Endothelial cell of umbilical vein (primary cell): ENCODE data around the gene OR11L1. TPM values are rescaled to one million over a fixed set of nuclear protein-coding genes. Genes with fewer than 3 reads are reported as not detected.

Source experiments
- BruUV-seq: library from RNA; stranded (reverse); fragments of 400-500 nt; replicated peaks from 2 replicates; lab custom pipeline; 2021; lab: Mats Ljungman, UMichigan
- CTCF ChIA-PET: fragments of 300-600, 350-600 bp; sonication (Branson Sonifier 250); formaldehyde crosslinking; loops from one replicate; lab custom pipeline; 2021; ENCODE audit warnings: antibody characterized with exemption, inconsistent platforms; lab: Charles Lee
- POLR2A ChIA-PET: fragments of 300-600, 350-600 bp; sonication (Branson Sonifier 250); formaldehyde crosslinking; loops from one replicate; lab custom pipeline; 2021; ENCODE audit warnings: antibody characterized with exemption, inconsistent platforms; lab: Charles Lee
- DNase-seq: peaks from one replicate; pipeline ENCODE4 v3.0.0-alpha.2; 2011; ENCODE audit warnings: low read depth, low spot score
- FAIRE-seq: peaks from 2 replicates; lab custom pipeline; 2011; peaks lifted over from hg19 to GRCh38; lab: Jason Lieb, UNC
- H2AFZ ChIP-seq: 2 replicates; pipeline ENCODE4 v1.6.0; 2012; ENCODE audit warnings: low read depth, low read length, control low read depth, inconsistent platforms
- H3K27ac ChIP-seq: 2 replicates; pipeline ENCODE4 v1.5.1; 2011; ENCODE audit warnings: low read depth, mild to moderate bottlenecking, control low read depth, low read length, moderate library complexity; ENCODE audit not compliant: insufficient read depth
- H3K27me3 ChIP-seq, 2 experiments: 2 replicates each; pipeline versions ENCODE4 v1.6.0 to v1.6.1; 2011; ENCODE audit warnings: low read length in 2 of 2, mixed read lengths in 1 of 2; ENCODE audit not compliant: control insufficient read depth in 2 of 2, insufficient read depth in 2 of 2
- H3K36me3 ChIP-seq, 2 experiments: 2 replicates in 1 of 2; 3 replicates in 1 of 2; pipeline ENCODE4 v1.5.1; 2011; ENCODE audit warnings: low read length in 2 of 2, mild to moderate bottlenecking in 1 of 2, moderate library complexity in 1 of 2; ENCODE audit not compliant: control insufficient read depth in 2 of 2, insufficient read depth in 2 of 2; ENCODE audit errors: extremely low read depth in 1 of 2
- H3K4me1 ChIP-seq: 3 replicates; pipeline ENCODE4 v1.5.1; 2011; ENCODE audit warnings: mild to moderate bottlenecking, low read length; ENCODE audit not compliant: control insufficient read depth, insufficient read depth; ENCODE audit errors: extremely low read depth
- H3K4me2 ChIP-seq: 2 replicates; pipeline ENCODE4 v1.6.1; 2011; ENCODE audit warnings: low read length, control low read depth, mixed read lengths; ENCODE audit not compliant: insufficient read depth
- H3K4me3 ChIP-seq, 3 experiments: fragments of 200-600 bp in 1 of 3; sonication (generic), shearing (Covaris generic) in 1 of 3; replicated peaks in 1 of 3; 2 replicates each; pipeline ENCODE4 v1.5.1; 2011 to 2016; ENCODE audit warnings: control low read depth in 3 of 3, low read length in 3 of 3, mild to moderate bottlenecking in 2 of 3, inconsistent platforms in 1 of 3, low read depth in 1 of 3, moderate library complexity in 1 of 3; ENCODE audit not compliant: insufficient read depth in 1 of 3
- H3K79me2 ChIP-seq: 2 replicates; pipeline ENCODE4 v1.6.0; 2012; ENCODE audit warnings: low read length, inconsistent platforms; ENCODE audit not compliant: control insufficient read depth, insufficient read depth
- H3K9ac ChIP-seq: replicated peaks from 2 replicates; pipeline ENCODE3; 2011; ENCODE audit warnings: low read length, control low read depth; ENCODE audit not compliant: insufficient read depth; ENCODE audit errors: extremely low read depth
- H3K9me1 ChIP-seq: replicated peaks from 3 replicates; pipeline ENCODE4 v1.6.0; 2011; ENCODE audit warnings: mild to moderate bottlenecking, low read length; ENCODE audit not compliant: control insufficient read depth, insufficient read depth; ENCODE audit errors: extremely low read depth
- H3K9me3 ChIP-seq: replicated peaks from 2 replicates; pipeline ENCODE4 v1.5.1; 2012; ENCODE audit warnings: low read length, inconsistent platforms; ENCODE audit not compliant: control insufficient read depth, insufficient read depth
- H4K20me1 ChIP-seq: replicated peaks from 2 replicates; pipeline ENCODE3; 2011; ENCODE audit warnings: mild to moderate bottlenecking, low read length; ENCODE audit not compliant: control insufficient read depth, insufficient read depth; ENCODE audit errors: extremely low read depth
- EZH2 ChIP-seq: IDR thresholded peaks from 2 replicates; pipeline ENCODE4 v1.6.1; 2012; ENCODE audit warnings: borderline replicate concordance, low read depth, mild to moderate bottlenecking, moderate library complexity, low read length, inconsistent platforms; ENCODE audit not compliant: severe bottlenecking
- FOS ChIP-seq: IDR thresholded peaks from 2 replicates; pipeline ENCODE4 v1.6.1; 2011; ENCODE audit warnings: mild to moderate bottlenecking, low read length, moderate library complexity, borderline replicate concordance; ENCODE audit not compliant: insufficient read depth
- GATA2 ChIP-seq: IDR thresholded peaks from 2 replicates; pipeline ENCODE4 v1.7.0; 2011; ENCODE audit warnings: low read depth, mild to moderate bottlenecking, moderate library complexity, mixed read lengths, low read length; ENCODE audit not compliant: insufficient read length, insufficient read depth
- JUN ChIP-seq: IDR thresholded peaks from 2 replicates; pipeline ENCODE4 v1.6.1; 2011; ENCODE audit warnings: borderline replicate concordance, low read depth; ENCODE audit not compliant: insufficient read length, insufficient read depth
- MYC ChIP-seq: IDR thresholded peaks from one replicate; pipeline ENCODE4 v1.6.1; 2011; ENCODE audit warnings: mild to moderate bottlenecking, low read depth, low read length
- POLR2A ChIP-seq: IDR thresholded peaks from 2 replicates; pipeline ENCODE4 v1.6.1; 2012; ENCODE audit warnings: low read depth, mild to moderate bottlenecking, control low read depth, low read length
- POLR2AphosphoS5 ChIP-seq: IDR thresholded peaks from 2 replicates; pipeline ENCODE4 v1.6.1; 2012; ENCODE audit warnings: low read depth, mild to moderate bottlenecking, control low read depth, low read length, moderate library complexity; ENCODE audit not compliant: insufficient read depth
- dilution Hi-C: fragments of 300-500 bp; cut with MboI; formaldehyde crosslinking; loops from one replicate; pipeline ENCODE4 v1.15.0; 2019; ENCODE audit warnings: low sequenced_read_pairs; ENCODE audit not compliant: extremely low pct_ligation_motif_present
- intact Hi-C: fragments of 100-400 bp; cut with micrococcal nuclease; formaldehyde crosslinking; loops from one replicate; pipeline ENCODE4 v1.10.0; 2022
- polyA plus RNA-seq, 4 experiments: library from polyadenylated mRNA; depleted of rRNA in 3 of 4; stranded (reverse) in 3 of 4; unstranded in 1 of 4; fragments of >200 nt; gene quantifications; 2 replicates each; pipeline versions ENCODE4 v1.2.1 to v1.2.3, GENCODE V29; 2011 to 2012; ENCODE audit warnings: missing spikeins in 1 of 4
- total RNA-seq: library from RNA; stranded (reverse); gene quantifications from 2 replicates; pipeline ENCODE4 v1.2.3, GENCODE V29; 2021
- TF ChIP-seq, protein P1 (sequence below): IDR thresholded peaks from 2 replicates; pipeline ENCODE4 v1.6.1; 2011; ENCODE audit not compliant: insufficient read depth, insufficient read length
- TF ChIP-seq, protein P2 (sequence below), 2 donors: IDR thresholded peaks; 1 replicate in 1 of 2; 2 replicates in 1 of 2; pipeline ENCODE4 v1.5.1; 2011; ENCODE audit warnings: low read length in 2 of 2, mild to moderate bottlenecking in 2 of 2, moderate library complexity in 2 of 2, control low read depth in 1 of 2, inconsistent platforms in 1 of 2, low read depth in 1 of 2; ENCODE audit not compliant: insufficient read depth in 1 of 2; ENCODE audit errors: extremely low read depth in 1 of 2

Gene OR11L1
- total and polyA plus RNA-seq, 2 donors (not counting 3 experiments of a cell fraction or from before 2014, with no cell fraction given) = not detected

DNA sequence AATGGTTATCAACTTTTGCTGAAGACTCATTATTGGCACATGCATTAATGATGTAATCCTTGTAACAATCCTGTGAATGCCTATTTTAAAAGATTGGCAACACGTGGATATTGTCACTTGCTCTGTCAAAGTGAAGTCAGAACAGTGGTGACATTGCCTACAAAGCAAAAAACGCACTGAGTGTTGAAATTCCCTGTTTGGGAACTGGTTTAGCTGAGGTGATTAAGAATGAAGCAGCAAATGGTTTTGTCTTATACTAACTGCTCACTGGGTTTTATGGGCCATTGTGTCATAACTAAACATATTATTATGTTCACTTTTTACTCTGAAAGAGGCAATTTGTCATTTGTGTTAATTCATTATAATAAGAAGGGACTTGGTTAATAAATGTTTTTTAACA is 29.1 kb downstream of the OR11L1 start:
- H3K4me1 ChIP-seq = no peaks in the 10 kb centered on the region
- CTCF ChIA-PET = no interaction called here
- no peak for FAIRE-seq

More for the DNA sequence above, 29.1 kb downstream of the OR11L1 start:
- intact Hi-C loops (no loop called here), dilution Hi-C loops (no loop called here)
- Histone ChIP-seq H3K4me3 (no peak overlapping the region), H3K9me1 (no peaks in the 10 kb centered on the region), H3K9me3 (no peaks in the 10 kb centered on the region), H4K20me1 (no peaks in the 10 kb centered on the region), H3K27ac (no peak overlapping the region), H2AFZ (no peak overlapping the region), H3K4me2 (no peak overlapping the region), H3K9ac (no peak overlapping the region), H3K27me3 (no peaks in the 10 kb centered on the region), H3K36me3 (no peaks in the 10 kb centered on the region), H3K79me2 (no peaks in the 10 kb centered on the region)
- TF ChIP-seq FOS (no peak), EZH2 (no peak), POLR2AphosphoS5 (no peak), POLR2A (no peak), GATA2 (no peak), JUN (no peak), MYC (no peak)
- TF ChIP-seq, protein P1, sequence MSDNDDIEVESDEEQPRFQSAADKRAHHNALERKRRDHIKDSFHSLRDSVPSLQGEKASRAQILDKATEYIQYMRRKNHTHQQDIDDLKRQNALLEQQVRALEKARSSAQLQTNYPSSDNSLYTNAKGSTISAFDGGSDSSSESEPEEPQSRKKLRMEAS = no peak
- TF ChIP-seq, protein P2, sequence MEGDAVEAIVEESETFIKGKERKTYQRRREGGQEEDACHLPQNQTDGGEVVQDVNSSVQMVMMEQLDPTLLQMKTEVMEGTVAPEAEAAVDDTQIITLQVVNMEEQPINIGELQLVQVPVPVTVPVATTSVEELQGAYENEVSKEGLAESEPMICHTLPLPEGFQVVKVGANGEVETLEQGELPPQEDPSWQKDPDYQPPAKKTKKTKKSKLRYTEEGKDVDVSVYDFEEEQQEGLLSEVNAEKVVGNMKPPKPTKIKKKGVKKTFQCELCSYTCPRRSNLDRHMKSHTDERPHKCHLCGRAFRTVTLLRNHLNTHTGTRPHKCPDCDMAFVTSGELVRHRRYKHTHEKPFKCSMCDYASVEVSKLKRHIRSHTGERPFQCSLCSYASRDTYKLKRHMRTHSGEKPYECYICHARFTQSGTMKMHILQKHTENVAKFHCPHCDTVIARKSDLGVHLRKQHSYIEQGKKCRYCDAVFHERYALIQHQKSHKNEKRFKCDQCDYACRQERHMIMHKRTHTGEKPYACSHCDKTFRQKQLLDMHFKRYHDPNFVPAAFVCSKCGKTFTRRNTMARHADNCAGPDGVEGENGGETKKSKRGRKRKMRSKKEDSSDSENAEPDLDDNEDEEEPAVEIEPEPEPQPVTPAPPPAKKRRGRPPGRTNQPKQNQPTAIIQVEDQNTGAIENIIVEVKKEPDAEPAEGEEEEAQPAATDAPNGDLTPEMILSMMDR (IDR thresholded peaks at IDR 0.05; ENCODE audit: extremely low read depth in 1 of 2, insufficient read depth in 1 of 2, low read depth in 1 of 2, low read length in 2 of 2) = no peak
- POLR2A ChIA-PET = no interaction called here
- DNase-seq = no peak
- no TSS peak for BruUV-seq
